Endodermal cell (in vitro differentiated cells): ENCODE data around the gene NKRF. TPM values are rescaled to one million over a fixed set of nuclear protein-coding genes. Genes with fewer than 3 reads are reported as not detected.

Experiments
- DNase-seq: peaks from one replicate; pipeline ENCODE4 v3.0.0-alpha.2; 2017
- H3K27ac ChIP-seq: 2 replicates; pipeline ENCODE4 v1.5.1; 2013; ENCODE audit warnings: mild to moderate bottlenecking, low read depth, low read length, moderate library complexity
- H3K27me3 ChIP-seq: 2 replicates; pipeline ENCODE4 v1.6.1; 2013; ENCODE audit warnings: mild to moderate bottlenecking, low read length, moderate library complexity; ENCODE audit not compliant: insufficient read depth, control insufficient read depth, poor library complexity, severe bottlenecking
- H3K36me3 ChIP-seq: 2 replicates; pipeline ENCODE4 v1.7.0; 2013; ENCODE audit warnings: mild to moderate bottlenecking, low read length, moderate library complexity; ENCODE audit not compliant: control insufficient read depth, insufficient read depth
- H3K4me1 ChIP-seq: one replicate; pipeline ENCODE4 v1.7.0; 2013; ENCODE audit warnings: low read length; ENCODE audit not compliant: control insufficient read depth, insufficient read depth
- H3K4me3 ChIP-seq: 2 replicates; pipeline ENCODE4 v1.5.1; 2013; ENCODE audit warnings: mild to moderate bottlenecking, low read length, moderate library complexity
- H3K9ac ChIP-seq: 2 replicates; pipeline ENCODE4 v1.6.1; 2013; ENCODE audit warnings: mild to moderate bottlenecking, low read length, moderate library complexity; ENCODE audit not compliant: poor library complexity, severe bottlenecking; ENCODE audit errors: extremely low read depth
- H3K9me3 ChIP-seq: 2 replicates; pipeline ENCODE4 v1.6.1; 2013; ENCODE audit warnings: mild to moderate bottlenecking, low read length, moderate library complexity; ENCODE audit not compliant: control insufficient read depth
- H3K27ac Mint-ChIP-seq: 2 replicates; pipeline ENCODE4 v1.8.0; 2020; ENCODE audit warnings: mixed read lengths
- H3K27me3 Mint-ChIP-seq: 2 replicates; pipeline ENCODE4 v1.8.0; 2021; ENCODE audit warnings: mild to moderate bottlenecking, mixed read lengths; ENCODE audit not compliant: insufficient read depth
- H3K36me3 Mint-ChIP-seq: 2 replicates; pipeline ENCODE4 v1.8.0; 2020; ENCODE audit warnings: low read depth, mixed read lengths
- H3K4me1 Mint-ChIP-seq: 2 replicates; pipeline ENCODE4 v1.8.0; 2020; ENCODE audit warnings: mixed read lengths
- H3K4me3 Mint-ChIP-seq: 2 replicates; pipeline ENCODE4 v1.8.0; 2020; ENCODE audit warnings: mild to moderate bottlenecking, moderate library complexity, mixed read lengths
- H3K9me3 Mint-ChIP-seq: 2 replicates; pipeline ENCODE4 v1.8.0; 2020; ENCODE audit warnings: mild to moderate bottlenecking, mixed read lengths
- WGBS, 2 experiments: methylation state at CpG; one replicate each; pipeline versions ENCODE4 v1.1.5 to v1.1.7; 2013; ENCODE audit warnings: missing lambda C conversion rate in 2 of 2, mixed read lengths in 1 of 2; ENCODE audit not compliant: insufficient coverage in 1 of 2, insufficient read length in 1 of 2; 5-methylcytosine and 5-hydroxymethylcytosine counted together
- total RNA-seq, 2 donors: library from RNA; stranded (reverse); fragmentation: NEBNext Ultra II Directional in 1 of 2; extraction: Animal tissue kit (Norgen Biotek cat#: 25700) in 1 of 2; gene quantifications; 2 replicates in 1 of 2; 3 replicates in 1 of 2; pipeline ENCODE4 v1.2.1, GENCODE V29; 2021
- TF ChIP-seq, protein P1 (sequence below): fragments of 200-600 bp; sonication (generic); conservative IDR thresholded peaks from 2 replicates; pipeline ENCODE4 v1.5.0; 2021; ENCODE audit warnings: antibody characterized with exemption, mild to moderate bottlenecking

NKRF gene
- total RNA-seq, 2 donors from 2014 or later = 14.3 to 15.8 TPM

DNA sequence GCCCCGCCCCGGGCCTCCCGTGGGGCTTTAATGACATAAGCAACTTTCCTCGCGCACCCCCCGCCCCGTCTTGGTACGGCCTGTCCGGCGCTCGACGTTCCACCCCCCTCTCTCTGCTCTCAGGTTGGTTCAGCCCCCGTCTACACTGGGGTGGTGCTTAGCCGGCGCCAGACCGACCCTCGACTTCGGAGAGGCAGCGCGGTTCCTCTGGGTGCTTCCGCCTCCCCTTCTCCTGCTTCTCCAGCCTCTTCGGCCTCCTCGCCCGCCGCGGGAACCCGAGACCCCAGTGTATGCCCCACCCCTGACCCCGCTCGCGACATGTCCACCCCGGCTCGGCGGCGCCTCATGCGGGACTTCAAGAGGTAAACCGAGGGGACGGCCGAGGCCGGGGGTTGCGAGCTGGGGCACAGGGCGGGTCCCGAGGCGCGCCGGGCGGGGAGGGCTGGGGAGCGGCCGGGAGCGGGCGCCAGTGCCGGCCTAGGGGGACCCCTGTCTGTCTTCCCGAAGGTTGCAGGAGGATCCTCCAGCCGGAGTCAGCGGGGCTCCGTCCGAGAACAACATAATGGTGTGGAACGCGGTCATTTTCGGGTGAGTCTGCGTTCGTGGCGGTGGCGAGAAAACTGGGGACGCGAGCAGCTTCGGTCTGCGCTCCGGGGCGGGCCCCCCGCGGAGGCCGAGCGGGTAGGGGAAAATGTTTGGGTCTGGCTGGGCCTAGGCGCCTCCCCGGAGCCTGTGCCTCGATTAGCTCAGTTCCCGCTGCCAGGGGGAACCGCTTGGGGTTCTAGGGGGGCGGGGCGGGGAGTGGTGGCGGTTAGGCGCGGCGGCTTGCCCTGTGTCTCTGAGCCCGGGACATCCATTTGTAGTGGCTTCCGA, 31.6 kb downstream of the NKRF start, which contains the start of gene UBE2A:
TSS of gene UBE2A (plus strand) at position 170 of the 873 bp plus-strand sequence. CDS start at position 319, 149 bp downstream.
- peak within 1 kb of the TSS; percentile 78 for H3K4me3 ChIP-seq
- peak within 1 kb of the TSS; percentile 76 for H3K9ac ChIP-seq
- Mint-ChIP-seq H3K4me1 (peaks cover 3% of the 10 kb centered on the region), H3K4me3 (peak within 1 kb of the TSS; percentile 75), H3K27me3 (no peaks in the 10 kb centered on the region), H3K27ac (peak within 1 kb of the TSS; percentile 96), H3K9me3 (peaks cover 56% of the 10 kb centered on the region), H3K36me3 (peaks cover 10% of the 10 kb centered on the region)
- peak within 1 kb of the TSS; percentile 63 for H3K27ac ChIP-seq
- no peaks in the 10 kb centered on the region for H3K27me3 ChIP-seq
- TF ChIP-seq, protein P1, sequence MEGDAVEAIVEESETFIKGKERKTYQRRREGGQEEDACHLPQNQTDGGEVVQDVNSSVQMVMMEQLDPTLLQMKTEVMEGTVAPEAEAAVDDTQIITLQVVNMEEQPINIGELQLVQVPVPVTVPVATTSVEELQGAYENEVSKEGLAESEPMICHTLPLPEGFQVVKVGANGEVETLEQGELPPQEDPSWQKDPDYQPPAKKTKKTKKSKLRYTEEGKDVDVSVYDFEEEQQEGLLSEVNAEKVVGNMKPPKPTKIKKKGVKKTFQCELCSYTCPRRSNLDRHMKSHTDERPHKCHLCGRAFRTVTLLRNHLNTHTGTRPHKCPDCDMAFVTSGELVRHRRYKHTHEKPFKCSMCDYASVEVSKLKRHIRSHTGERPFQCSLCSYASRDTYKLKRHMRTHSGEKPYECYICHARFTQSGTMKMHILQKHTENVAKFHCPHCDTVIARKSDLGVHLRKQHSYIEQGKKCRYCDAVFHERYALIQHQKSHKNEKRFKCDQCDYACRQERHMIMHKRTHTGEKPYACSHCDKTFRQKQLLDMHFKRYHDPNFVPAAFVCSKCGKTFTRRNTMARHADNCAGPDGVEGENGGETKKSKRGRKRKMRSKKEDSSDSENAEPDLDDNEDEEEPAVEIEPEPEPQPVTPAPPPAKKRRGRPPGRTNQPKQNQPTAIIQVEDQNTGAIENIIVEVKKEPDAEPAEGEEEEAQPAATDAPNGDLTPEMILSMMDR = peak; percentile 51
- no peaks in the 10 kb centered on the region for H3K4me1 ChIP-seq
- H3K9me3 ChIP-seq = no peaks in the 10 kb centered on the region
- DNase-seq = peak; percentile 94
- WGBS, 2 experiments = 0 to 4% methylated on average over 5 to 79 of the region's 86 CpGs
- H3K36me3 ChIP-seq = peaks cover 14% of the 10 kb centered on the region

DNA sequence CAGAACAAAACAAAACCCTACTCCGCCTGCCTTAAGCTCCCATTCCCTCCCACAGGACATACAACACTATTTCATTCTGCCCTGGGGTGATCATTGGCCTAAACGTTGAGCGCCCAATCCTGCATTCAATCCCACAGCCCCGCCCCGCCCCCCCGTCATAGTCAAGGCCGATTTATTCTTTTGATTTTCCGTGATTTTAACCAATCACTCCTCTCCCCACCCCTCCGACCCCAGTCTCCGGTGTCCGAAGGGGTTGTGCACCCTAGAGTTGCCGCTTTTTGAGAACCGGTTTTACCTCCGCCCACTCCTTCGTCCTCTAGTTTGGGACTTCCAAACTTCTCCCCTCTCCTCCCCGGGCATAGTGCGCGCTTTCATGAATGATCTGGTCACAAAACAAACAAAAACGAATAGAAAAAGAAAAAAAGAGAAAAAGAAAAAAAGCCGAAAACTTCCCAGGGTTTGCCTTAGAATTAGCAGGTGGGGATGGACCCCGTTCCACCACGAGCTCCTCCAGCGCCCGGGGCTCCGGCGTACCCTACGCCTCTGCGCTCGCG, 32.3 kb downstream of the NKRF start:
- 0 to 1% methylated on average over 3 to 25 of the region's 30 CpGs for WGBS, 2 experiments
- H3K27ac ChIP-seq = no peak overlapping the region
- TF ChIP-seq, protein P1 = no peak
- peaks cover 60% of the 10 kb centered on the region for H3K9me3 Mint-ChIP-seq
- peak overlapping the region; percentile 91 for H3K27ac Mint-ChIP-seq
- peak overlapping the region; percentile 76 for H3K9ac ChIP-seq
- no peaks in the 10 kb centered on the region for H3K9me3 ChIP-seq
- peak overlapping the region; percentile 78 for H3K4me3 ChIP-seq
- H3K27me3 ChIP-seq = no peaks in the 10 kb centered on the region
- H3K4me1 ChIP-seq = no peaks in the 10 kb centered on the region
- peak overlapping the region; percentile 75 for H3K4me3 Mint-ChIP-seq
- DNase-seq = peak; percentile 67
- H3K4me1 Mint-ChIP-seq = peaks cover 3% of the 10 kb centered on the region
- H3K27me3 Mint-ChIP-seq = no peaks in the 10 kb centered on the region
- H3K36me3 Mint-ChIP-seq = peaks cover 10% of the 10 kb centered on the region
- peaks cover 14% of the 10 kb centered on the region for H3K36me3 ChIP-seq

DNA sequence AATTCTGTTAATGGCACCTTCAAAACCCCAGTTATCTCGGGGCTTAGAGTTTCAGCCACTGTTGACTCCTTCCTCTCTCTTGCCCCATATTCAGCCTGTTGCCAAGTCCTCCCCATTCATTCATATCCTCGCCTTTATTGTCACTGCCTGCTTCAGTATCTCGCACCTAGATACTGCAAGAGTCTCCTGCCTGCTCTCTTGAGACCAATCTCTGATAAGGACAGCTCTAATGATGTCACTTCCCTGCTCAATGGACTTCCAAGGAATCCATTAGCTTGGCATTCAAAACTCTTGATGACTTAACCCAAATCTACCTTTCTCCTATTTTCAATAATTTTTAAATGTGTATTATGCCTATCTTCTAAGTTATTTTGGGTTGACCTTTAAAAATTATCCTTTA, 33.0 kb downstream of the NKRF start:
- Mint-ChIP-seq H3K36me3 (peaks cover 10% of the 10 kb centered on the region), H3K9me3 (peaks cover 63% of the 10 kb centered on the region), H3K27me3 (no peaks in the 10 kb centered on the region), H3K4me1 (peaks cover 3% of the 10 kb centered on the region), H3K4me3 (peak overlapping the region; percentile 75), H3K27ac (peak overlapping the region; percentile 60)
- no peaks in the 10 kb centered on the region for H3K4me1 ChIP-seq
- peaks cover 11% of the 10 kb centered on the region for H3K36me3 ChIP-seq
- no peaks in the 10 kb centered on the region for H3K27me3 ChIP-seq
- DNase-seq = no peak
- H3K9me3 ChIP-seq = no peaks in the 10 kb centered on the region
- H3K9ac ChIP-seq = peak overlapping the region; percentile 76
- H3K4me3 ChIP-seq = peak overlapping the region; percentile 78
- TF ChIP-seq, protein P1 = no peak
- WGBS, 2 experiments = 70 to 71% methylated on average over 2 to 3 of the region's 3 CpGs
- no peak overlapping the region for H3K27ac ChIP-seq
